ENCODE data around the gene FGF12. TPM values are rescaled to one million over a fixed set of nuclear protein-coding genes. Genes with fewer than 3 reads are reported as not detected.

Gene FGF12
- total RNA-seq, 1 donor from 2014 or later, result 7.0 TPM

- peaks cover 32% of the 10 kb centered on the region for H3K4me1 Mint-ChIP-seq
These were observed 310.3 kb downstream of the FGF12 start for GRCh38 chr3:192417017-192417416.

GRCh38 chr3:192413461-192413860, 313.9 kb downstream of the FGF12 start:
- H3K36me3 ChIP-seq, result no peaks in the 10 kb centered on the region
- peaks cover 4% of the 10 kb centered on the region for H3K4me1 ChIP-seq
- H3F3A ChIP-seq (ENCODE audit: low read depth), result peaks cover 13% of the 10 kb centered on the region
- peaks cover 37% of the 10 kb centered on the region for H3K27me3 ChIP-seq
- no peaks in the 10 kb centered on the region for H3K9me3 ChIP-seq (ENCODE audit: low read depth)
- no peaks in the 10 kb centered on the region for H3K36me3 Mint-ChIP-seq
- peaks cover 47% of the 10 kb centered on the region for H3K4me1 Mint-ChIP-seq
- no peak overlapping the region for H3K27ac Mint-ChIP-seq
- no peak overlapping the region for H2AFZ ChIP-seq (replicated peaks)
- H3K4me3 Mint-ChIP-seq, result no peak overlapping the region
- TF ChIP-seq CTCF (IDR thresholded peaks at IDR 0.05), result no peak
- no peak for TF ChIP-seq EZH2 (IDR thresholded peaks at IDR 0.05)
- no peak for TF ChIP-seq EZH2phosphoT487 (IDR thresholded peaks at IDR 0.05)
- no peaks in the 10 kb centered on the region for H3K9me3 Mint-ChIP-seq
- no peak overlapping the region for H3K27ac ChIP-seq
- no peak for DNase-seq (ENCODE audit: low spot score)
- no peak overlapping the region for H3K4me2 ChIP-seq
- no peak overlapping the region for H3K9ac ChIP-seq
- H3K4me3 ChIP-seq, result no peak overlapping the region
- no peaks in the 10 kb centered on the region for H4K20me1 ChIP-seq (ENCODE audit: low read depth)
- H3K79me2 ChIP-seq (ENCODE audit: low read depth), result no peaks in the 10 kb centered on the region
- H3K27me3 Mint-ChIP-seq (ENCODE audit: insufficient read depth, low read depth), result peaks cover 12% of the 10 kb centered on the region

More at GRCh38 chr3:192417017-192417416, 310.3 kb downstream of the FGF12 start:
- Histone ChIP-seq H3K9ac (no peak overlapping the region), H3F3A (ENCODE audit: low read depth) (no peaks in the 10 kb centered on the region), H3K36me3 (no peaks in the 10 kb centered on the region), H3K27me3 (peaks cover 8% of the 10 kb centered on the region), H3K9me3 (ENCODE audit: low read depth) (no peaks in the 10 kb centered on the region), H3K4me1 (no peaks in the 10 kb centered on the region), H2AFZ (replicated peaks) (no peak overlapping the region), H3K4me2 (no peak overlapping the region), H4K20me1 (ENCODE audit: low read depth) (no peaks in the 10 kb centered on the region), H3K79me2 (ENCODE audit: low read depth) (no peaks in the 10 kb centered on the region), H3K27ac (no peak overlapping the region), H3K4me3 (no peak overlapping the region)
- TF ChIP-seq CTCF (IDR thresholded peaks at IDR 0.05), result no peak
- TF ChIP-seq EZH2 (IDR thresholded peaks at IDR 0.05), result no peak
- TF ChIP-seq EZH2phosphoT487 (IDR thresholded peaks at IDR 0.05), result no peak
- H3K9me3 Mint-ChIP-seq, result peaks cover 15% of the 10 kb centered on the region
- peaks cover 2% of the 10 kb centered on the region for H3K36me3 Mint-ChIP-seq
- no peak overlapping the region for H3K27ac Mint-ChIP-seq
- DNase-seq (ENCODE audit: low spot score), result no peak
- H3K4me3 Mint-ChIP-seq, result no peak overlapping the region
- peaks cover 2% of the 10 kb centered on the region for H3K27me3 Mint-ChIP-seq (ENCODE audit: insufficient read depth, low read depth)

- Histone ChIP-seq H3F3A (ENCODE audit: low read depth) (peaks cover 17% of the 10 kb centered on the region), H3K79me2 (ENCODE audit: low read depth) (no peaks in the 10 kb centered on the region), H3K27ac (no peak overlapping the region), H3K36me3 (no peaks in the 10 kb centered on the region), H3K4me1 (peaks cover 9% of the 10 kb centered on the region), H3K4me3 (no peak overlapping the region), H4K20me1 (ENCODE audit: low read depth) (peaks cover 6% of the 10 kb centered on the region), H3K4me2 (peak overlapping the region; percentile 87), H2AFZ (replicated peaks) (no peak overlapping the region), H3K9me3 (ENCODE audit: low read depth) (no peaks in the 10 kb centered on the region), H3K27me3 (peaks cover 65% of the 10 kb centered on the region), H3K9ac (no peak overlapping the region)
- Mint-ChIP-seq H3K36me3 (peaks cover 10% of the 10 kb centered on the region), H3K9me3 (no peaks in the 10 kb centered on the region), H3K4me3 (peak overlapping the region; percentile 87), H3K27me3 (ENCODE audit: insufficient read depth, low read depth) (peaks cover 14% of the 10 kb centered on the region), H3K27ac (peak overlapping the region; percentile 86), H3K4me1 (peaks cover 44% of the 10 kb centered on the region)
- no peak for DNase-seq (ENCODE audit: low spot score)
- TF ChIP-seq EZH2phosphoT487 (IDR thresholded peaks at IDR 0.05), result no peak
These were observed 316.7 kb downstream of the FGF12 start for GRCh38 chr3:192410684-192410960.

- TF ChIP-seq EZH2 (IDR thresholded peaks at IDR 0.05) (no peak), CTCF (IDR thresholded peaks at IDR 0.05) (peak; percentile 22), EZH2phosphoT487 (IDR thresholded peaks at IDR 0.05) (no peak)
- Histone ChIP-seq H3K36me3 (no peaks in the 10 kb centered on the region), H3K4me2 (peak overlapping the region; percentile 87), H3K9ac (peak overlapping the region; percentile 38), H3F3A (ENCODE audit: low read depth) (peaks cover 17% of the 10 kb centered on the region), H2AFZ (replicated peaks) (peak overlapping the region; percentile 97), H3K4me1 (peaks cover 9% of the 10 kb centered on the region), H3K9me3 (ENCODE audit: low read depth) (no peaks in the 10 kb centered on the region), H3K79me2 (ENCODE audit: low read depth) (no peaks in the 10 kb centered on the region), H3K27ac (no peak overlapping the region), H3K27me3 (peaks cover 69% of the 10 kb centered on the region), H4K20me1 (ENCODE audit: low read depth) (peaks cover 6% of the 10 kb centered on the region), H3K4me3 (peak overlapping the region; percentile 52)
- Mint-ChIP-seq H3K27ac (peak overlapping the region; percentile 86), H3K36me3 (peaks cover 13% of the 10 kb centered on the region), H3K9me3 (no peaks in the 10 kb centered on the region), H3K4me1 (peaks cover 44% of the 10 kb centered on the region), H3K27me3 (ENCODE audit: insufficient read depth, low read depth) (peaks cover 14% of the 10 kb centered on the region), H3K4me3 (peak overlapping the region; percentile 87)
- peak; percentile 68 for DNase-seq (ENCODE audit: low spot score)
These were observed 317.3 kb downstream of the FGF12 start for GRCh38 chr3:192409838-192410683.
